Right lobe of liver (tissue), 6 donors: ENCODE measurements around the gene NT5DC4. TPM values are rescaled to one million over a fixed set of nuclear protein-coding genes. Genes with fewer than 3 reads are reported as not detected.

Experiments
- ATAC-seq, 4 donors: fragments of 200-7000 bp; cut with Tn5 transposase; one replicate each; pipeline ENCODE4 v1.9.1; 2020; ENCODE audit warnings: mild to moderate bottlenecking in 4 of 4, moderate library complexity in 4 of 4
- DNase-seq, 3 donors: peaks; one replicate each; pipeline ENCODE4 v3.0.0-alpha.2; 2020
- H3K27ac ChIP-seq, 3 donors: fragments of 200-600 bp; one replicate each; pipeline ENCODE4 v1.8.0; 2022
- H3K27me3 ChIP-seq, 2 donors: fragments of 200-600 bp; one replicate each; pipeline ENCODE4 v1.8.0; 2022
- H3K36me3 ChIP-seq, 4 donors: fragments of 200-600 bp; sonication (generic) in 1 of 4; one replicate each; pipeline versions ENCODE4 v1.5.1 to v1.8.0; 2017 to 2022; ENCODE audit warnings: control low read depth in 1 of 4
- H3K4me1 ChIP-seq, 4 donors: fragments of 200-600 bp; sonication (generic) in 1 of 4; one replicate each; pipeline versions ENCODE4 v1.5.1 to v1.8.0; 2017 to 2022; ENCODE audit warnings: control low read depth in 1 of 4
- H3K4me3 ChIP-seq, 3 donors: fragments of 200-600 bp; one replicate each; pipeline ENCODE4 v1.8.0; 2022
- H3K9me3 ChIP-seq, 4 donors: fragments of 200-600 bp; sonication (generic) in 1 of 4; one replicate each; pipeline versions ENCODE4 v1.5.1 to v1.8.0; 2017 to 2022; ENCODE audit warnings: control low read depth in 1 of 4
- POLR2A ChIP-seq: fragments of 450-650 bp; IDR thresholded peaks from one replicate; pipeline ENCODE4 v1.6.1; 2017; ENCODE audit warnings: antibody characterized with exemption, mild to moderate bottlenecking
- WGBS: methylation state at CpG from one replicate; pipeline ENCODE4 v1.1.6; 2018; ENCODE audit warnings: low coverage, low lambda C conversion rate; ENCODE audit not compliant: insufficient coverage; ENCODE audit errors: missing lambda C conversion rate; 5-methylcytosine and 5-hydroxymethylcytosine counted together
- intact Hi-C, 2 donors: fragments of 100-400 bp; cut with DNase I; formaldehyde crosslinking; loops; one replicate each; pipeline versions ENCODE4 v1.11.2 to v1.14.1; 2022
- total RNA-seq, 6 experiments: library from RNA; depleted of rRNA in 2 of 6; stranded (reverse); fragments of >200 nt in 2 of 6; fragmentation: NEBNext Ultra II Directional in 3 of 6; extraction: Animal tissue kit (Norgen Biotek cat#: 25700) in 3 of 6; gene quantifications; one replicate each; pipeline versions ENCODE4 v1.1.0 to v1.2.4, GENCODE V29; 2016 to 2023
- TF ChIP-seq, protein P1 (sequence below), 4 donors: fragments of 200-600 bp in 3 of 4; fragments of 450-650 bp in 1 of 4; IDR thresholded peaks; one replicate each; pipeline versions ENCODE4 v1.5.1 to v1.8.0; 2016 to 2022; ENCODE audit warnings: antibody characterized with exemption in 4 of 4, mild to moderate bottlenecking in 2 of 4
- donor health status: DM: no; HTN: yes; CAD: no.
- donor health status: DM: no; HTN: no; CAD: no.
- donor health status: DM: no; HTN: no; CAD: no.
- donor health status: DM: no; HTN: yes; CAD: no.
- donor health status: DM: no; HTN: yes; CAD: no.

The NT5DC4 gene
- total RNA-seq, 6 experiments from 2014 or later = not detected

DNA sequence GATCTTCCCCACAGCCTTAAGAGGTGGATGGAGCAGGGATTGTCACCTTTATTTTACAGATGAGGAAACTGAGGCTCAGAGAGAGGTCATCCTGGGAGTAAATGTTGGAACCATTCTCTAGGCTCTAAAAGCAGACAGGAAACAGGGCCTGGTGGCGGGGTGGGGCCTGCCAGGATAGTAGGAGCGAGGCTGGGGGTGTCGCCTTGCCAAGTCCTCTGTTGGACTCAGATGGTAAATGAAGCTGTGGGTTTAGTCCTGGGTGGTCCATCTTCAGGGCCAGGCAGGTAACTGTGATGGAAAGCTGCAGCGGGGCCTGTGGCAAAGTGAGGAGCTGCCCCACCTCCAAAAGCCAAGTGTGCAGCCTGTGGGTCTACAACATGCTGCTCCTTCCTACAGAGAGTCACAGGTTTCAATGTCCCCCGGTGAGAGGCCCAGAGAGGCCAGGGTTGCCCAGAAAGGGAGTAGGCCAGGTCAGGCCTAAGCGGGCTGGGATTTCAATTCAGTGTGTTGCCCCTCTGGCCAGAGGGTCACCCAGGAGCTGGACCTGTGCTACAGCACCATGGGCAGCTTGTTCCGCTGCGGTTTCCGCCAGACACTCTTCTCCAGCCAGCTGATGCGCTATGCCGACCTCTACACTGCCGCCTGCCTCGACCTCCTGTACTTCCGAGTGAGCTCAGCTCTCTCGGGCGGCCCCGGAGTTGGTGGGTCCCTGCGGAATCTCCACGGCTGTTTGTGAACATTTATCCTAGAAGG is 6.6 kb downstream of the NT5DC4 start:
- no peak for ATAC-seq
- WGBS = 52% methylated on average over 15 of the region's 19 CpGs
- H3K4me3 ChIP-seq = no peak overlapping the region
- no peak overlapping the region for H3K27ac ChIP-seq
- H3K36me3 ChIP-seq = no peaks in the 10 kb centered on the region
- intact Hi-C loops = loop anchor here (10.0 kb wide), 2 partner anchors 93 to 103 kb away; no protein-coding TSS in a partner anchor
- peak in 2 of 3 donors; percentile 46 to 51 for DNase-seq
- H3K9me3 ChIP-seq = no peaks in the 10 kb centered on the region
- TF ChIP-seq, protein P1, sequence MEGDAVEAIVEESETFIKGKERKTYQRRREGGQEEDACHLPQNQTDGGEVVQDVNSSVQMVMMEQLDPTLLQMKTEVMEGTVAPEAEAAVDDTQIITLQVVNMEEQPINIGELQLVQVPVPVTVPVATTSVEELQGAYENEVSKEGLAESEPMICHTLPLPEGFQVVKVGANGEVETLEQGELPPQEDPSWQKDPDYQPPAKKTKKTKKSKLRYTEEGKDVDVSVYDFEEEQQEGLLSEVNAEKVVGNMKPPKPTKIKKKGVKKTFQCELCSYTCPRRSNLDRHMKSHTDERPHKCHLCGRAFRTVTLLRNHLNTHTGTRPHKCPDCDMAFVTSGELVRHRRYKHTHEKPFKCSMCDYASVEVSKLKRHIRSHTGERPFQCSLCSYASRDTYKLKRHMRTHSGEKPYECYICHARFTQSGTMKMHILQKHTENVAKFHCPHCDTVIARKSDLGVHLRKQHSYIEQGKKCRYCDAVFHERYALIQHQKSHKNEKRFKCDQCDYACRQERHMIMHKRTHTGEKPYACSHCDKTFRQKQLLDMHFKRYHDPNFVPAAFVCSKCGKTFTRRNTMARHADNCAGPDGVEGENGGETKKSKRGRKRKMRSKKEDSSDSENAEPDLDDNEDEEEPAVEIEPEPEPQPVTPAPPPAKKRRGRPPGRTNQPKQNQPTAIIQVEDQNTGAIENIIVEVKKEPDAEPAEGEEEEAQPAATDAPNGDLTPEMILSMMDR (IDR thresholded peaks at IDR 0.05) = no peak
- no peak for TF ChIP-seq POLR2A
- no peaks in the 10 kb centered on the region for H3K4me1 ChIP-seq
- no peaks in the 10 kb centered on the region for H3K27me3 ChIP-seq

DNA sequence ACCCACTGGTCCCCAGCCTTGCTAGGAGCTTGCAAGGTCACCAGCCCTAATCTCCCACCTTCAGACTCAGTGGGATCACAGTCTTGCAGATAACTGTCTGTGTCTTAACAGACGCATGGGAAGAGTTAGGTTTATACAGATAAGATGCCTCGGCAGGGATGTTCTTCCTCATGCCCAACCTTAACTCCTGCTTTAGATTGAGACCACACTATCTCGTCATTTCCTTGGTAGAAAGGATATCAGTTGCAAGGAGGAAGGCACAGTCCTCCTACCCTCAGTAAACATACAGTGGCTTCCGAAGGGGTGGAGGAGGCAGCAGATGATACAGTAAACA is 7.2 kb downstream of the NT5DC4 start:
- Histone ChIP-seq H3K4me3 (no peak overlapping the region), H3K27me3 (no peaks in the 10 kb centered on the region), H3K4me1 (no peaks in the 10 kb centered on the region), H3K27ac (no peak overlapping the region), H3K36me3 (no peaks in the 10 kb centered on the region), H3K9me3 (no peaks in the 10 kb centered on the region)
- intact Hi-C loops = loop anchor here (10.0 kb wide), 2 partner anchors 93 to 103 kb away; no protein-coding TSS in a partner anchor
- ATAC-seq (no peak), DNase-seq (no peak)
- TF ChIP-seq, protein P1 (IDR thresholded peaks at IDR 0.05) = no peak
- TF ChIP-seq POLR2A = no peak
- WGBS = 42% methylated on average over 4 of the region's 4 CpGs

DNA sequence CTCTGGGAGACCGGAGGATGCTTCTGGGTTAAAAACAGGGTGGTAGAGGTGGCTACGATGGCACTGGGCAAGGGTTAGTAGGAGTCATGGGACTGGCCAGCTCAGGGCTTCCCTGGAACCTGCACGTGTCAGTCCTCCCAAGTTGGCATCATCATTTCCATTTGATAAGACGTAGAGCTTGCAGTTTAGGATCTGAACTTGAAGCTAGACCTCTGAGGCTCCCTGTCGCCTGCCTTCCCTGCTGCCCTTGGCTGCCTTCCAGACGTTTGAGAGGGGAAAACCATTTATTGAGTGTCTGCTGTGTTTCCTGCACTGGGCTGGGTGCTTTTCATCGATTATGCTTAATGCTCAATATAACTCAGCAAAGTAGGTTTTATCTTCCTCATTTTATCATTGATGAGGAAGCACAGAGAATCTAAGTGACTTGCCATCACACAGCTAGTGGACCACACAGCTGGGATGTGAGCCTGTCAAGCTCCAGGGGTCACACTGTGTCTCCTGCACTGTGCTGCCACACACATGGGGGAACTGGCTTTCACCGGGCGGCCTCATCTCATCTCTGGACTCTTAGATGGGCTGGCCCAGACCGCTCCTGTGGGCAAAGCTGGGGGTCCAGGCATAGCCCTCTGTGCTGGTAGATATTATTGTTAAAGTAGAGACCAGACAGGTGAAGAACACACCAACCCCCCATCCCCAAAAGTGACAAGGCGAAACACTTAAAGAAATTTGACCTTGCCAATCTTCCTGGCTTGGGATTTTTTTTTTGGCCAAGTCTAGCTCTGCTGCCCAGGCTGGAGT is 7.8 kb downstream of the NT5DC4 start:
- 30% methylated on average over 9 of the region's 11 CpGs for WGBS
- intact Hi-C loops = loop anchor here (10.0 kb wide), 2 partner anchors 94 to 104 kb away; no protein-coding TSS in a partner anchor
- DNase-seq = peak in 1 of 3 donors; percentile 46

DNA sequence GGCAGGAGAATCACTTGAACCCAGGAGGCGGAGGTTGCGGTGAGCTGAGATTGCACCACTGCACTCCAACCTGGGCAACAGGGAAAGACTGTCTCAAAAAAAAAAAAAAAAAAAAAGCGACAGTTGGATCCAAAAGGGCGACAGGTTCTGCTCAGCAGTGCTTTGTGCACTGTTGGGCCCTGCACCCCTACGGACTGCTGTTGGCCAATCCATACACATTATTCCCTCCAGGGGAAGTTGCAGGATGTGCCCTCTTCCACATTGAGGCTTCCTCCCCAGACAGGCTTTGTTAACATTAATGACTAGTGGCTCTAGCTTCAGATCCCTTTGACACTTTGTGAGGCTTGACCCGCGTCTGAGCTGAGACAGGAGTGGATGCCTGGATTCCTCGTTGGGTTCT is 9.4 kb downstream of the NT5DC4 start:
- 49% methylated on average over 3 of the region's 8 CpGs for WGBS
- H3K4me3 ChIP-seq = no peak overlapping the region
- H3K27ac ChIP-seq = no peak overlapping the region
- H3K27me3 ChIP-seq = no peaks in the 10 kb centered on the region
- H3K9me3 ChIP-seq = no peaks in the 10 kb centered on the region
- no peaks in the 10 kb centered on the region for H3K36me3 ChIP-seq
- ATAC-seq (no peak), DNase-seq (no peak)
- TF ChIP-seq POLR2A = no peak
- TF ChIP-seq, protein P1 (IDR thresholded peaks at IDR 0.05) = no peak
- intact Hi-C loops = loop anchor here in 1 of 2 donors (10.0 kb wide), 1 partner anchor 215 kb away; no protein-coding TSS in a partner anchor
- H3K4me1 ChIP-seq = no peaks in the 10 kb centered on the region

More for the DNA sequence above, 7.8 kb downstream of the NT5DC4 start:
- no peak for ATAC-seq
- H3K27ac ChIP-seq = no peak overlapping the region
- H3K4me1 ChIP-seq = no peaks in the 10 kb centered on the region
- H3K27me3 ChIP-seq = no peaks in the 10 kb centered on the region
- TF ChIP-seq, protein P1 (IDR thresholded peaks at IDR 0.05) = no peak
- TF ChIP-seq POLR2A = no peak
- no peak overlapping the region for H3K4me3 ChIP-seq
- no peaks in the 10 kb centered on the region for H3K9me3 ChIP-seq
- no peaks in the 10 kb centered on the region for H3K36me3 ChIP-seq
